AG09309 (cell line): ENCODE data around the gene APOL1.
"Not testable (repeated sequence)": the region's sequence is repeated elsewhere in the genome, so short reads cannot be mapped to it uniquely, and the experiment has no call there.

Experiments
- DNase-seq: peaks from one replicate; pipeline ENCODE4 v3.0.0-alpha.2; 2010; ENCODE audit warnings: low read depth
- H3K4me3 ChIP-seq: 2 replicates; pipeline ENCODE4 v1.5.1; 2011; ENCODE audit warnings: mild to moderate bottlenecking, low read depth, low read length, moderate library complexity; ENCODE audit not compliant: control insufficient read depth
- TF ChIP-seq, protein P1 (sequence below): IDR thresholded peaks from 2 replicates; pipeline ENCODE4 v1.5.1; 2011; ENCODE audit warnings: mild to moderate bottlenecking, low read depth, low read length, inconsistent platforms; ENCODE audit not compliant: insufficient read depth, control insufficient read depth; ENCODE audit errors: missing control alignments

Gene APOL1

DNA sequence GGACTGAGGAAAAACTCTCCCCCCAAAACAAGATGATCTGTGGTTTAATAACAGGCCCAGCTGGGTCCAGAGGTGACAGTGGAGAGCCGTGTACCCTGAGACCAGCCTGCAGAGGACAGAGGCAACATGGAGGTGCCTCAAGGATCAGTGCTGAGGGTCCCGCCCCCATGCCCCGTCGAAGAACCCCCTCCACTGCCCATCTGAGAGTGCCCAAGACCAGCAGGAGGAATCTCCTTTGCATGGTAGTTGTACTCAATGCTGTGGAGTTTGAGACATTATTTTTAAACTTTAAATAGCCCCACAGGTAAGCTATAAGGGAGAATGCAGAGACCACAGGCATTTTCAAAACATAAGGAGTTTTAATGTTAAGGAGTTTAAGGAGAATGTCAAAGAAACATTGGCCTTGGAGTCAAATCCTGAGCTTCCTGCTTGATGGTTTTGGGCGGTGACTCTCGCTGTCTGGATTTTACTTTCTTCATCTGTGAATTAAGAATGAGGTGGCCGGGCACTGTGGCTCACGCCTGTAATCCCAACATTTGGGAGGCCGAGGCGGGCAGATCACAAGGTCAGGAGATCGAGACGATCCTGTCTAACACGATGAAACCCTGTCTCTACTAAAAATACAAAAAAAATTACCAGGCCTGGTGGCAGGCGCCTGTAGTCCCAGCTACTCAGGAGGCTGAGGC, 6.8 kb downstream of the APOL1 start:
- no peak overlapping the region for H3K4me3 ChIP-seq
- TF ChIP-seq, protein P1, sequence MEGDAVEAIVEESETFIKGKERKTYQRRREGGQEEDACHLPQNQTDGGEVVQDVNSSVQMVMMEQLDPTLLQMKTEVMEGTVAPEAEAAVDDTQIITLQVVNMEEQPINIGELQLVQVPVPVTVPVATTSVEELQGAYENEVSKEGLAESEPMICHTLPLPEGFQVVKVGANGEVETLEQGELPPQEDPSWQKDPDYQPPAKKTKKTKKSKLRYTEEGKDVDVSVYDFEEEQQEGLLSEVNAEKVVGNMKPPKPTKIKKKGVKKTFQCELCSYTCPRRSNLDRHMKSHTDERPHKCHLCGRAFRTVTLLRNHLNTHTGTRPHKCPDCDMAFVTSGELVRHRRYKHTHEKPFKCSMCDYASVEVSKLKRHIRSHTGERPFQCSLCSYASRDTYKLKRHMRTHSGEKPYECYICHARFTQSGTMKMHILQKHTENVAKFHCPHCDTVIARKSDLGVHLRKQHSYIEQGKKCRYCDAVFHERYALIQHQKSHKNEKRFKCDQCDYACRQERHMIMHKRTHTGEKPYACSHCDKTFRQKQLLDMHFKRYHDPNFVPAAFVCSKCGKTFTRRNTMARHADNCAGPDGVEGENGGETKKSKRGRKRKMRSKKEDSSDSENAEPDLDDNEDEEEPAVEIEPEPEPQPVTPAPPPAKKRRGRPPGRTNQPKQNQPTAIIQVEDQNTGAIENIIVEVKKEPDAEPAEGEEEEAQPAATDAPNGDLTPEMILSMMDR, result no peak
- no peak for DNase-seq

DNA sequence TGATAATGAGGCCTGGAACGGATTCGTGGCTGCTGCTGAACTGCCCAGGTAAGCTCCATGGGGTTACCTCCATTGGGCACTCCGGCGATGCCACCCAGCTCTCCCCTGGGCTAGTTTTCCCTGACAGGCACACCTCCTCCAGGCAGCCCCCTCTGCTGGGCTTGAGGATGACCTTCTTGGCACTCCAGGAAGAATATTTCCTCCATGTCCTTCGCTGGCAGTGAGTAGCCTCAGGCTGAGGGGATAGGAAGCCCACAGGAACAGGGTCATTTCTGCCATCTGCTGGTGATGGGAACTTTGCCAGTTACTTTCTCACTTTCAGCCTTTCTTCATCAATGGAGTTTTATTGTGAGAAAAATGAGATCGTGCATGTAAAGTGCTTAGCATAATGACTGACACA, 8.7 kb downstream of the APOL1 start:
- not testable (repeated sequence) for DNase-seq, H3K4me3 ChIP-seq

DNA sequence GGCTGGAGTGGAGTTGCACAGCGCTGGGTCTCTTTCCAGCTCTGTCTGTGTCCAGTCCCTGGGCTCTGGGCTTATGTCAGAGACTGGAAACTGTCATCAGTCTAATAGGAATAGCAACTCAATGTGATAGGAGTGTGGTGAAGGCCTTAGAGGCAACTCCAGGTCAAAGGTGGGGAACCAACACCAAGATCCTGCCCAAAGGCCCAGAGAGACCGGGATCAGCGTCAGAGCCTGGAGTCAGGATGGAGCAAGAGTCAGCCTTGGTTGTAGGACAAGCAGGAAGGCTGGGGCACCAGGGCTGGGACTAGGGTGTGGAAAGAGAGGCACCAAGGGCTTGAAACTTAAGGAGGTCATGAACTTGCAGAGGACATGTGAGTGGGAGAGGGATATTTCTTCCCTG, 9.4 kb downstream of the APOL1 start:
- DNase-seq, result not testable (repeated sequence)

GRCh38 chr22:36263216-36263673, 10.3 kb downstream of the APOL1 start:
- H3K4me3 ChIP-seq, DNase-seq: not testable (repeated sequence)

More for the DNA sequence above, 9.4 kb downstream of the APOL1 start:
- not testable (repeated sequence) for H3K4me3 ChIP-seq

GRCh38 chr22:36263886-36264664, 11.1 kb downstream of the APOL1 start:
- H3K4me3 ChIP-seq, DNase-seq: not testable (repeated sequence)

DNA sequence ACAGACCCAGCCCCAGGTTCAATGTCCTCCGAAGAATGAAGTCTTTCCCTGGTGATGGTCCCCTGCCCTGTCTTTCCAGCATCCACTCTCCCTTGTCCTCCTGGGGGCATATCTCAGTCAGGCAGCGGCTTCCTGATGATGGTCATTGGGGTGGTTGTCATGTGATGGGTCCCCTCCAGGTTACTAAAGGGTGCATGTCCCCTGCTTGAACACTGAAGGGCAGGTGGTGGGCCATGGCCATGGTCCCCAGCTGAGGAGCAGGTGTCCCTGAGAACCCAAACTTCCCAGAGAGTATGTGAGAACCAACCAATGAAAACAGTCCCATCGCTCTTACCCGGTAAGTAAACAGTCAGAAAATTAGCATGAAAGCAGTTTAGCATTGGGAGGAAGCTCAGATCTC, 14.1 kb downstream of the APOL1 start:
- DNase-seq, result no peak
- no peak overlapping the region for H3K4me3 ChIP-seq
- TF ChIP-seq, protein P1, result no peak

- no peak for DNase-seq
- no peak overlapping the region for H3K4me3 ChIP-seq
- TF ChIP-seq, protein P1, result no peak
These were observed 15.1 kb downstream of the APOL1 start for GRCh38 chr22:36267896-36268485.

GRCh38 chr22:36271231-36271630, 18.3 kb downstream of the APOL1 start:
- not testable (repeated sequence) for DNase-seq, H3K4me3 ChIP-seq

- H3K4me3 ChIP-seq, DNase-seq: not testable (repeated sequence)
These were observed 19.0 kb downstream of the APOL1 start for GRCh38 chr22:36271951-36272350.

GRCh38 chr22:36274531-36274930, 21.6 kb downstream of the APOL1 start:
- no peak overlapping the region for H3K4me3 ChIP-seq
- TF ChIP-seq, protein P1, result no peak
- no peak for DNase-seq
